GM19025 (cell line): ENCODE measurements around the gene BMP5.
A peak's percentile ranks its signal among the peaks of the same experiment; 100 is the strongest.

Source experiments
- ATAC-seq: cut with Tn5 transposase; IDR thresholded peaks from one replicate; pipeline ENCODE4 v1.9.1; 2021; ENCODE audit warnings: mild to moderate bottlenecking, low read depth, moderate library complexity; ENCODE audit not compliant: unreplicated experiment

Gene BMP5

GRCh38 chr6:55819811-55820210 lies 55.6 kb downstream of the BMP5 start:
- ATAC-seq: no peak

GRCh38 chr6:55818482-55818881 lies 56.9 kb downstream of the BMP5 start:
- ATAC-seq: no peak

GRCh38 chr6:55812509-55812908 lies 62.9 kb downstream of the BMP5 start:
- ATAC-seq: no peak

GRCh38 chr6:55811074-55811473 lies 64.3 kb downstream of the BMP5 start:
- ATAC-seq: no peak

- no peak for ATAC-seq
Observed at GRCh38 chr6:55802259-55802658, 73.1 kb downstream of the BMP5 start.

- ATAC-seq: no peak
Observed at GRCh38 chr6:55798571-55798970, 76.8 kb downstream of the BMP5 start.

GRCh38 chr6:55794136-55794812 lies 81.1 kb downstream of the BMP5 start:
- no peak for ATAC-seq

- no peak for ATAC-seq
Observed at GRCh38 chr6:55785273-55785672, 90.1 kb downstream of the BMP5 start.

- ATAC-seq: no peak
Observed at GRCh38 chr6:55782275-55782674, 93.1 kb downstream of the BMP5 start.

GRCh38 chr6:55778705-55779104 lies 96.7 kb downstream of the BMP5 start:
- peak; percentile 64 for ATAC-seq

- ATAC-seq: no peak
Observed at GRCh38 chr6:55777469-55777868, 97.9 kb downstream of the BMP5 start.

- ATAC-seq: no peak
Observed at GRCh38 chr6:55776113-55776512, 99.3 kb downstream of the BMP5 start.

GRCh38 chr6:55775029-55775318 lies 100.4 kb downstream of the BMP5 start:
- no peak for ATAC-seq

- ATAC-seq: no peak
Observed at GRCh38 chr6:55774286-55775028, 100.9 kb downstream of the BMP5 start.

GRCh38 chr6:55773620-55774216 lies 101.7 kb downstream of the BMP5 start:
- ATAC-seq: no peak

- ATAC-seq: no peak
Observed at GRCh38 chr6:55772730-55773129, 102.7 kb downstream of the BMP5 start.

- ATAC-seq: no peak
Observed at GRCh38 chr6:55759536-55759935, 115.9 kb downstream of the BMP5 start.

- no peak for ATAC-seq
Observed at GRCh38 chr6:55758156-55758937, 117.0 kb downstream of the BMP5 start.

- no peak for ATAC-seq
Observed at GRCh38 chr6:55756531-55757031, 118.8 kb downstream of the BMP5 start.

GRCh38 chr6:55748880-55749279 lies 126.5 kb downstream of the BMP5 start:
- ATAC-seq: no peak

- ATAC-seq: no peak
Observed at GRCh38 chr6:55746473-55746872, 128.9 kb downstream of the BMP5 start.
